ENCODE measurements around the gene ABTB1. TPM values are rescaled to one million over a fixed set of nuclear protein-coding genes. Genes with fewer than 3 reads are reported as not detected.

ABTB1 gene
- total and polyA plus RNA-seq, 9 of the 15 experiments (the other 6 are each of a cell fraction or from before 2014, with no cell fraction given): 0.04 to 2.3 (median 0.55) TPM; not detected in 1

DNA sequence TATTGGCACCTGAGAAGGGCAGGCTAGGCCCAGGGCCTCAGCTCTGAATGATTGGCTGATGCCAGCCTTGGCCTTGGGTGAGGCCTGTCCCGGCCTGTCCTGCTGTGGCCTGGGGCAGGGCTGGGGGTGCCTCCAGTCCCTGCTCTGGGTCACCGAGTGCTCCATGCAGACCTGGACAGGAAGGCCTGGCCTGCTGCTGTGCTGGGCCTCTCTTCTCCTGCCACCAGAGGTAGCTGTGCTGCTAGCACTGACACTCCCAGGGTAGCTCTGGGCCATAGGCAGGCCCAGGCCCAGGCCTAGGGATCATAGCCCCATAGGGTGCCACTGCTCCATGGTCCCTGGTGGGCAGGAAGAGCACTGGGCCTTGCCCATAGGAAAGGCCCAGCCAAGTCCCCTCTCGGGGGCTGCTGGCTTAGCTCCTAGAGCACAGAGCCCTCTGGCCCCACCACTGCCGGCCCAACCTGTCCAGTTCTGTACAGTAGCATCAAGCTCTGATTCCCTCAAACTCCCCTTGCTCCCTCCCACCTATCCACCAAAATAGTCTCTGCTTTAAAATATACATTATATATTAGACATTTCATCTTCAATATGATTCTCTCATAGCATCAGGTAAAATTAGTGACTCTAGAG is 18.2 kb downstream of the ABTB1 start (continued):
- TF ChIP-seq BDP1 (IDR thresholded peaks at IDR 0.05; ENCODE audit: insufficient read depth, insufficient read length) (no peak), FOXP1 (CRISPR knock-in tag; IDR thresholded peaks at IDR 0.05) (no peak), ZKSCAN1 (IDR thresholded peaks at IDR 0.05; ENCODE audit: low read depth, low read length) (no peak), ZNF778 (CRISPR knock-in tag; IDR thresholded peaks at IDR 0.05) (no peak), SMC3 (conservative IDR thresholded peaks at IDR 0.05; ENCODE audit: insufficient read depth, low read depth, low read length) (peak; percentile 55), PTRF (tag; IDR thresholded peaks at IDR 0.05) (no peak)
- TF ChIP-seq, protein P1, sequence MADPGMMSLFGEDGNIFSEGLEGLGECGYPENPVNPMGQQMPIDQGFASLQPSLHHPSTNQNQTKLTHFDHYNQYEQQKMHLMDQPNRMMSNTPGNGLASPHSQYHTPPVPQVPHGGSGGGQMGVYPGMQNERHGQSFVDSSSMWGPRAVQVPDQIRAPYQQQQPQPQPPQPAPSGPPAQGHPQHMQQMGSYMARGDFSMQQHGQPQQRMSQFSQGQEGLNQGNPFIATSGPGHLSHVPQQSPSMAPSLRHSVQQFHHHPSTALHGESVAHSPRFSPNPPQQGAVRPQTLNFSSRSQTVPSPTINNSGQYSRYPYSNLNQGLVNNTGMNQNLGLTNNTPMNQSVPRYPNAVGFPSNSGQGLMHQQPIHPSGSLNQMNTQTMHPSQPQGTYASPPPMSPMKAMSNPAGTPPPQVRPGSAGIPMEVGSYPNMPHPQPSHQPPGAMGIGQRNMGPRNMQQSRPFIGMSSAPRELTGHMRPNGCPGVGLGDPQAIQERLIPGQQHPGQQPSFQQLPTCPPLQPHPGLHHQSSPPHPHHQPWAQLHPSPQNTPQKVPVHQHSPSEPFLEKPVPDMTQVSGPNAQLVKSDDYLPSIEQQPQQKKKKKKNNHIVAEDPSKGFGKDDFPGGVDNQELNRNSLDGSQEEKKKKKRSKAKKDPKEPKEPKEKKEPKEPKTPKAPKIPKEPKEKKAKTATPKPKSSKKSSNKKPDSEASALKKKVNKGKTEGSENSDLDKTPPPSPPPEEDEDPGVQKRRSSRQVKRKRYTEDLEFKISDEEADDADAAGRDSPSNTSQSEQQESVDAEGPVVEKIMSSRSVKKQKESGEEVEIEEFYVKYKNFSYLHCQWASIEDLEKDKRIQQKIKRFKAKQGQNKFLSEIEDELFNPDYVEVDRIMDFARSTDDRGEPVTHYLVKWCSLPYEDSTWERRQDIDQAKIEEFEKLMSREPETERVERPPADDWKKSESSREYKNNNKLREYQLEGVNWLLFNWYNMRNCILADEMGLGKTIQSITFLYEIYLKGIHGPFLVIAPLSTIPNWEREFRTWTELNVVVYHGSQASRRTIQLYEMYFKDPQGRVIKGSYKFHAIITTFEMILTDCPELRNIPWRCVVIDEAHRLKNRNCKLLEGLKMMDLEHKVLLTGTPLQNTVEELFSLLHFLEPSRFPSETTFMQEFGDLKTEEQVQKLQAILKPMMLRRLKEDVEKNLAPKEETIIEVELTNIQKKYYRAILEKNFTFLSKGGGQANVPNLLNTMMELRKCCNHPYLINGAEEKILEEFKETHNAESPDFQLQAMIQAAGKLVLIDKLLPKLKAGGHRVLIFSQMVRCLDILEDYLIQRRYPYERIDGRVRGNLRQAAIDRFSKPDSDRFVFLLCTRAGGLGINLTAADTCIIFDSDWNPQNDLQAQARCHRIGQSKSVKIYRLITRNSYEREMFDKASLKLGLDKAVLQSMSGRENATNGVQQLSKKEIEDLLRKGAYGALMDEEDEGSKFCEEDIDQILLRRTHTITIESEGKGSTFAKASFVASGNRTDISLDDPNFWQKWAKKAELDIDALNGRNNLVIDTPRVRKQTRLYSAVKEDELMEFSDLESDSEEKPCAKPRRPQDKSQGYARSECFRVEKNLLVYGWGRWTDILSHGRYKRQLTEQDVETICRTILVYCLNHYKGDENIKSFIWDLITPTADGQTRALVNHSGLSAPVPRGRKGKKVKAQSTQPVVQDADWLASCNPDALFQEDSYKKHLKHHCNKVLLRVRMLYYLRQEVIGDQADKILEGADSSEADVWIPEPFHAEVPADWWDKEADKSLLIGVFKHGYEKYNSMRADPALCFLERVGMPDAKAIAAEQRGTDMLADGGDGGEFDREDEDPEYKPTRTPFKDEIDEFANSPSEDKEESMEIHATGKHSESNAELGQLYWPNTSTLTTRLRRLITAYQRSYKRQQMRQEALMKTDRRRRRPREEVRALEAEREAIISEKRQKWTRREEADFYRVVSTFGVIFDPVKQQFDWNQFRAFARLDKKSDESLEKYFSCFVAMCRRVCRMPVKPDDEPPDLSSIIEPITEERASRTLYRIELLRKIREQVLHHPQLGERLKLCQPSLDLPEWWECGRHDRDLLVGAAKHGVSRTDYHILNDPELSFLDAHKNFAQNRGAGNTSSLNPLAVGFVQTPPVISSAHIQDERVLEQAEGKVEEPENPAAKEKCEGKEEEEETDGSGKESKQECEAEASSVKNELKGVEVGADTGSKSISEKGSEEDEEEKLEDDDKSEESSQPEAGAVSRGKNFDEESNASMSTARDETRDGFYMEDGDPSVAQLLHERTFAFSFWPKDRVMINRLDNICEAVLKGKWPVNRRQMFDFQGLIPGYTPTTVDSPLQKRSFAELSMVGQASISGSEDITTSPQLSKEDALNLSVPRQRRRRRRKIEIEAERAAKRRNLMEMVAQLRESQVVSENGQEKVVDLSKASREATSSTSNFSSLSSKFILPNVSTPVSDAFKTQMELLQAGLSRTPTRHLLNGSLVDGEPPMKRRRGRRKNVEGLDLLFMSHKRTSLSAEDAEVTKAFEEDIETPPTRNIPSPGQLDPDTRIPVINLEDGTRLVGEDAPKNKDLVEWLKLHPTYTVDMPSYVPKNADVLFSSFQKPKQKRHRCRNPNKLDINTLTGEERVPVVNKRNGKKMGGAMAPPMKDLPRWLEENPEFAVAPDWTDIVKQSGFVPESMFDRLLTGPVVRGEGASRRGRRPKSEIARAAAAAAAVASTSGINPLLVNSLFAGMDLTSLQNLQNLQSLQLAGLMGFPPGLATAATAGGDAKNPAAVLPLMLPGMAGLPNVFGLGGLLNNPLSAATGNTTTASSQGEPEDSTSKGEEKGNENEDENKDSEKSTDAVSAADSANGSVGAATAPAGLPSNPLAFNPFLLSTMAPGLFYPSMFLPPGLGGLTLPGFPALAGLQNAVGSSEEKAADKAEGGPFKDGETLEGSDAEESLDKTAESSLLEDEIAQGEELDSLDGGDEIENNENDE (IDR thresholded peaks at IDR 0.05; ENCODE audit: low read depth, low read length): no peak

Measured in K562 (cell line).